Measurements from ENCODE around the gene KIFC3. TPM values are rescaled to one million over a fixed set of nuclear protein-coding genes. Genes with fewer than 3 reads are reported as not detected.

The KIFC3 gene
- total and polyA plus RNA-seq, 7 donors: 2.5 to 31.2 (median 10.0) TPM

GRCh38 chr16:57769541-57770145, 32.6 kb downstream of the KIFC3 start:
- peaks cover 0 to 65% (median 33%) of the 10 kb centered on the region in 4 donors for H3K36me3 ChIP-seq
- H3K4me3 ChIP-seq: no peak overlapping the region
- peaks cover 0 to under 1% (median 0%) of the 10 kb centered on the region in 4 donors for H3K4me1 ChIP-seq
- no peaks in the 10 kb centered on the region for H3K27me3 ChIP-seq
- WGBS, 2 donors: 91 to 96% methylated on average over 22 of the region's 22 CpGs
- intact Hi-C loops (cut with DNase I): no loop called here
- no peak for TF ChIP-seq EP300 (IDR thresholded peaks at IDR 0.05)
- no peak for TF ChIP-seq CTCF (IDR thresholded peaks at IDR 0.05)
- no peak for TF ChIP-seq POLR2A (IDR thresholded peaks at IDR 0.05)
- TF ChIP-seq POLR2AphosphoS5 (IDR thresholded peaks at IDR 0.05): no peak
- H3K27ac ChIP-seq: no peak overlapping the region
- no peaks in the 10 kb centered on the region for H3K9me3 ChIP-seq
- DNase-seq: no peak

GRCh38 chr16:57766714-57767348, 35.5 kb downstream of the KIFC3 start:
- Histone ChIP-seq H3K9me3 (no peaks in the 10 kb centered on the region), H3K4me1 (peaks cover 0 to 7% (median 0%) of the 10 kb centered on the region in 4 donors), H3K27me3 (no peaks in the 10 kb centered on the region), H3K36me3 (peaks cover 0 to 73% (median 35%) of the 10 kb centered on the region in 4 donors), H3K4me3 (no peak overlapping the region), H3K27ac (no peak overlapping the region)
- DNase-seq: no peak
- TF ChIP-seq CTCF (IDR thresholded peaks at IDR 0.05) (no peak), EP300 (IDR thresholded peaks at IDR 0.05) (no peak)
- 86 to 94% methylated on average over 15 of the region's 15 CpGs for WGBS, 2 donors
- intact Hi-C loops (cut with DNase I): no loop called here

DNA sequence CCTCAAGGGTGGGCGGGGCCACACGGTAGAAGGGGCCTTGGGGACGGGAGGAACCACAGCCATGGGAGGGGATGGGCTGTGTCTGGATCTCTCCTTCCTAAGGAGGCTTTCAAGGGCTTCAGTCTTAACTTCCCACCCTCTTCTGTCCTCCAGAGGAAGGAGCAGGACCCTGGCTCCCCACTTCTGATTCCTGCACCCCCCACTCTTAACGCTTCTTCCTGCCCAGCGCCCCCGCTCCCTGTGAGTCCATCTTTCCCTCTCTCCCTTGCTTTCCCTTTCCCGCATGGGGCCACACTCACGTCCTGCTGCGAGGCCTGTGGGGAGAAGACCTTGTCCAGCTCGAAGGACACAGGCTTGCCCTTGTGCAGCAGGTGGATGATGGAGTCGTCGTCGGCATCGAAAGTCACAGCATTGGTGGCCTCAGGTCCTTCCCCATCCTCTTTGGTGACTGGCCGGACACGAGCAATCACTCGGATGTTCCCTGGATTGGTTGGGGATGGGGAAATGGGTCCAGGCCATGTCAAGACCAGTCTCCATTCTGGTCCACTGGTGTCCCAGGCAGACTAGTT, 37.0 kb downstream of the KIFC3 start:
- 90 to 95% methylated on average over 17 of the region's 17 CpGs for WGBS, 2 donors
- Histone ChIP-seq H3K36me3 (peaks cover 0 to 70% (median 29%) of the 10 kb centered on the region in 4 donors), H3K4me3 (no peak overlapping the region), H3K27ac (no peak overlapping the region), H3K9me3 (no peaks in the 10 kb centered on the region), H3K27me3 (no peaks in the 10 kb centered on the region), H3K4me1 (peaks cover 0 to 7% (median 0%) of the 10 kb centered on the region in 4 donors)
- TF ChIP-seq EP300 (IDR thresholded peaks at IDR 0.05) (no peak), POLR2AphosphoS5 (IDR thresholded peaks at IDR 0.05) (no peak), CTCF (IDR thresholded peaks at IDR 0.05) (no peak)
- intact Hi-C loops (cut with DNase I): no loop called here
- no peak for DNase-seq

DNA sequence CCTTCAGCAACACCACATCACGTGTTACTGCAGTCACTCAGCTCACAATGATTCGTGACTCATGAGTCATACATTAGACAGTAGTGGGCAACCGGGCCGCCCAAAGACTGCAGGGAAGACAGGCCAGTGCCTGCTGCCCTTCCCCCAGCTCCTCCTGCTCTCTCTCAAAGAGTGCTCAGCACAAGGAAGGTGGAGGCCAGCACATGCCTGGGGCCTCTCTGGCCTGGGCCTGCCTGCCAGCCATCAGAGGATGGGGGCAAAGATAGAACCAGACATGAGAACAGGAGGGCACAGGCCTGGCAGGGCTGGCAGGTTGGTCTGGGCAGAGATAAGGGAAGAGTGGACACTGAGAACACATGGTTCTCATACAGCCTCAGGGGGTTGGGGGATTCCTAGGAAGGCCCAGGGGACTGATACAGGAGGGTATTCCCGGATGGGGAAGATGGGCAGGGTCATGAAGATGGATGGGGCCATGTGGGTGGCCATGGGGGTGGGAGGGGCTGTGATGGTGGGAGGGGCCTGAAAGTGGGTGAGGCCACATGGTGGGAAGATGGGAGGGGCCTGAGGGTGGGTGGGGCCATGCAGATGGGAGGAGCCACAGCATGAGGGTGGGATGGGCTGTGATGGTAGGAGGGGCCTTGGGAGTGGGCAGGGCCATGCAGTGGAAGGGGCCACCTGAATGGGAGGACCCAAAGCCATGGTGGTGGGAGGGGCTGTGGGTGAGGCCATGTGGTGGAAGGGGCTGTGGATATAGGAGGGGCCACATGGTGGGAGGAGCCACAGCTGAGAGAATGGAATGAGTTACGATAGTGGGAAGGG, 37.7 kb downstream of the KIFC3 start:
- DNase-seq: no peak
- Histone ChIP-seq H3K36me3 (peaks cover 0 to 70% (median 22%) of the 10 kb centered on the region in 4 donors), H3K9me3 (no peaks in the 10 kb centered on the region), H3K27ac (peak overlapping the region in 1 of 4 donors; percentile 7), H3K27me3 (no peaks in the 10 kb centered on the region), H3K4me1 (peaks cover 0 to 7% (median 0%) of the 10 kb centered on the region in 4 donors), H3K4me3 (no peak overlapping the region)
- intact Hi-C loops (cut with DNase I): no loop called here
- no peak for TF ChIP-seq POLR2A (IDR thresholded peaks at IDR 0.05)
- no peak for TF ChIP-seq CTCF (IDR thresholded peaks at IDR 0.05)
- no peak for TF ChIP-seq POLR2AphosphoS5 (IDR thresholded peaks at IDR 0.05)
- TF ChIP-seq EP300 (IDR thresholded peaks at IDR 0.05): no peak
- 66 to 79% methylated on average over 6 of the region's 6 CpGs for WGBS, 2 donors

All from sigmoid colon (tissue), 7 donors.